SK-N-SH (cell line): ENCODE data around the gene SLC47A2. TPM values are rescaled to one million over a fixed set of nuclear protein-coding genes. Genes with fewer than 3 reads are reported as not detected.
"Not testable (repeated sequence)": the region's sequence is repeated elsewhere in the genome, so short reads cannot be mapped to it uniquely, and the experiment has no call there.

Source experiments
- CTCF ChIA-PET: fragments of 300-600, 350-600 bp; formaldehyde crosslinking; extraction: SDS; loops from one replicate; lab custom pipeline; 2021; lab: Yijun Ruan, JAX
- POLR2A ChIA-PET: fragments of 350-600 bp; sonication (Branson Sonifier 250); formaldehyde crosslinking; extraction: SDS; loops from one replicate; lab custom pipeline; 2020; ENCODE audit warnings: antibody characterized with exemption, inconsistent platforms; lab: Yijun Ruan, JAX
- DNase-seq: peaks from one replicate; pipeline ENCODE4 v3.0.0; 2012
- H2AFZ ChIP-seq: fragments of 200-600 bp; sonication (generic); 2 replicates; pipeline ENCODE4 v1.8.1; 2016; ENCODE audit warnings: antibody characterized with exemption, mild to moderate bottlenecking, low read depth
- H3F3A ChIP-seq: fragments of 200-600 bp; sonication (generic); replicated peaks from 2 replicates; pipeline ENCODE3; 2016; ENCODE audit warnings: antibody characterized with exemption, mild to moderate bottlenecking; ENCODE audit not compliant: insufficient read depth
- H3K27ac ChIP-seq, 2 experiments: fragments of 200-500 bp in 1 of 2; fragments of 200-600 bp in 1 of 2; sonication (Bioruptor generic) in 1 of 2; sonication (generic), shearing (Covaris generic) in 1 of 2; 2 replicates each; pipeline versions ENCODE4 v1.5.1 to v1.6.1; 2014 to 2016; ENCODE audit warnings: low read depth in 2 of 2, inconsistent platforms in 1 of 2, low read length in 1 of 2, mild to moderate bottlenecking in 1 of 2, mixed read lengths in 1 of 2
- H3K27me3 ChIP-seq: fragments of 200-600 bp; sonication (generic), shearing (Covaris generic); 2 replicates; pipeline ENCODE4 v1.6.1; 2016; ENCODE audit warnings: mixed run types; ENCODE audit not compliant: insufficient read depth
- H3K36me3 ChIP-seq, 2 experiments: fragments of 200-500 bp in 1 of 2; fragments of 200-600 bp in 1 of 2; sonication (Bioruptor generic) in 1 of 2; sonication (generic) in 1 of 2; replicated peaks in 1 of 2; 2 replicates each; pipeline versions ENCODE3 to v1.5.1; 2014 to 2016; ENCODE audit warnings: low read length in 1 of 2, mild to moderate bottlenecking in 1 of 2; ENCODE audit not compliant: insufficient read depth in 2 of 2, control insufficient read depth in 1 of 2
- H3K4me1 ChIP-seq, 2 experiments: fragments of 200-500 bp in 1 of 2; fragments of 200-600 bp in 1 of 2; sonication (Bioruptor generic) in 1 of 2; sonication (generic), shearing (Covaris generic) in 1 of 2; 2 replicates each; pipeline versions ENCODE4 v1.5.1 to v1.6.1; 2014 to 2016; ENCODE audit warnings: low read depth in 1 of 2, low read length in 1 of 2, mixed run types in 1 of 2; ENCODE audit not compliant: insufficient read depth in 2 of 2, control insufficient read depth in 1 of 2
- H3K4me2 ChIP-seq: fragments of 200-600 bp; sonication (generic), shearing (Covaris generic); 2 replicates; pipeline ENCODE4 v1.6.1; 2017; ENCODE audit warnings: mixed run types
- H3K4me3 ChIP-seq, 2 experiments: fragments of 200-500 bp in 1 of 2; fragments of 200-600 bp in 1 of 2; sonication (Bioruptor generic) in 1 of 2; sonication (generic), shearing (Covaris generic) in 1 of 2; 2 replicates each; pipeline versions ENCODE4 v1.5.1 to v1.8.1; 2014 to 2016; ENCODE audit warnings: low read depth in 2 of 2, inconsistent platforms in 1 of 2, low read length in 1 of 2, mild to moderate bottlenecking in 1 of 2, mixed read lengths in 1 of 2, moderate library complexity in 1 of 2
- H3K79me2 ChIP-seq: fragments of 200-600 bp; sonication (generic); 2 replicates; pipeline ENCODE4 v1.8.1; 2017; ENCODE audit warnings: mild to moderate bottlenecking; ENCODE audit not compliant: insufficient read depth
- H3K9ac ChIP-seq: fragments of 200-600 bp; sonication (generic); 2 replicates; pipeline ENCODE4 v1.6.1; 2017; ENCODE audit warnings: mixed run types
- H3K9me2 ChIP-seq: fragments of 200-600 bp; sonication (generic); 2 replicates; pipeline ENCODE4 v1.6.1; 2017; ENCODE audit warnings: mixed run types
- H3K9me3 ChIP-seq: fragments of 200-600 bp; sonication (generic); 2 replicates; pipeline ENCODE4 v1.6.1; 2017; ENCODE audit warnings: mixed run types, mild to moderate bottlenecking, moderate library complexity
- H4K20me1 ChIP-seq: fragments of 200-600 bp; sonication (generic); 2 replicates; pipeline ENCODE4 v1.6.1; 2017; ENCODE audit warnings: mild to moderate bottlenecking, mixed run types; ENCODE audit not compliant: insufficient read depth
- EZH2phosphoT487 ChIP-seq: fragments of 200-600 bp; sonication (generic); IDR thresholded peaks from 2 replicates; pipeline ENCODE4 v1.6.1; 2017; ENCODE audit warnings: low read depth, mixed run types, mild to moderate bottlenecking, antibody characterized with exemption, moderate library complexity, borderline replicate concordance
- FOSL2 ChIP-seq: IDR thresholded peaks from 2 replicates; pipeline ENCODE4 v1.4.0; 2012; ENCODE audit warnings: low read depth, mild to moderate bottlenecking, moderate library complexity, borderline replicate concordance
- GATA2 ChIP-seq: sonication (generic); formaldehyde crosslinking; IDR thresholded peaks from 2 replicates; pipeline ENCODE4 v1.5.0; 2020; ENCODE audit warnings: mild to moderate bottlenecking, missing genetic modification reagents
- IRF3 ChIP-seq: fragments of 150-350 bp; IDR thresholded peaks from 2 replicates; pipeline ENCODE4 v1.6.1; 2016; ENCODE audit warnings: mild to moderate bottlenecking, low read depth, low read length
- MEF2A ChIP-seq: IDR thresholded peaks from 2 replicates; pipeline ENCODE4 v1.4.0; 2012; ENCODE audit warnings: low read depth, borderline replicate concordance
- NRF1 ChIP-seq: IDR thresholded peaks from 2 replicates; pipeline ENCODE4 v1.6.1; 2012; ENCODE audit warnings: low read depth, mild to moderate bottlenecking, low read length
- RCOR1 ChIP-seq: fragments of 150-350 bp; IDR thresholded peaks from 2 replicates; pipeline ENCODE4 v1.6.1; 2017; ENCODE audit warnings: antibody characterized with exemption, low read length
- SIN3A ChIP-seq: IDR thresholded peaks from 2 replicates; pipeline ENCODE4 v1.6.1; 2012; ENCODE audit warnings: low read depth, mild to moderate bottlenecking, low read length, moderate library complexity, borderline replicate concordance
- TAF1 ChIP-seq: IDR thresholded peaks from 2 replicates; pipeline ENCODE4 v1.6.1; 2012; ENCODE audit warnings: low read depth, mild to moderate bottlenecking, low read length, moderate library complexity, borderline replicate concordance
- TEAD4 ChIP-seq: IDR thresholded peaks from 2 replicates; pipeline ENCODE4 v1.4.0; 2012; ENCODE audit warnings: mild to moderate bottlenecking, borderline replicate concordance; ENCODE audit not compliant: insufficient read depth
- WGBS: methylation state at CpG from one replicate; pipeline ENCODE4 v1.1.6; 2017; ENCODE audit warnings: low lambda C conversion rate; 5-methylcytosine and 5-hydroxymethylcytosine counted together
- polyA plus RNA-seq, 3 experiments: library from polyadenylated mRNA; depleted of rRNA; stranded (reverse); fragments of >200 nt; gene quantifications; 2 replicates each; pipeline ENCODE4 v1.2.3, GENCODE V29; 2012
- TF ChIP-seq, protein P1 (sequence below): IDR thresholded peaks from 2 replicates; pipeline ENCODE4 v1.4.0; 2012; ENCODE audit warnings: low read depth
- TF ChIP-seq, protein P2 (sequence below): fragments of 150-350 bp; IDR thresholded peaks from 2 replicates; pipeline ENCODE4 v1.6.1; 2017; ENCODE audit warnings: antibody characterized with exemption, low read length, low read depth, borderline replicate concordance
- TF ChIP-seq, protein P3 (sequence below): IDR thresholded peaks from 2 replicates; pipeline ENCODE4 v1.4.0; 2012; ENCODE audit warnings: low read depth, borderline replicate concordance
- TF ChIP-seq, protein P4 (sequence below): IDR thresholded peaks from 2 replicates; pipeline ENCODE4 v1.6.1; 2012; ENCODE audit warnings: mild to moderate bottlenecking, low read depth, low read length, moderate library complexity

SLC47A2 gene
- polyA plus RNA-seq, 1 of the 3 experiments (the other 2 are of a cell fraction) = not detected

DNA sequence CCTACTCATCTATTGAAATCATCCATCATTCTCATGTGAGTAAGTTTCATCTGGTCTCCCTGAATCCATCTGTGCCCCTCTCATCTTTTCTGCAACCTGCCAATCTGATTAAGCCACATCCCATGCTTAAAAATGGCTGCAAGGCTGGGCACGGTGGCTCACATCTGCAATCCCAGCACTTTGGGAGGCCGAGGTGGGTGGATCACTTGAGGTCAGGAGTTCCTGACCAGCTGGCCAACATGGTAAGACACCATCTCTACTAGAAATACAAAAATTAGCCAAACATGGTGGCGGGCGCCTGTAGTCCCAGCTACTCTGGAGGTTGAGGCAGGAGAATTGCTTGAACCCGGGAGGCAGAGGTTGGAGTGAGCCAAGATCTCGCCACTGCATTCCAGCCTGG, 47.6 kb upstream of the SLC47A2 start:
- not testable (repeated sequence) for H3K36me3 ChIP-seq, H3K4me3 ChIP-seq, H3F3A ChIP-seq, H4K20me1 ChIP-seq, H3K9me3 ChIP-seq, DNase-seq, H3K4me1 ChIP-seq, H2AFZ ChIP-seq, H3K27me3 ChIP-seq, H3K9me2 ChIP-seq, H3K27ac ChIP-seq, H3K9ac ChIP-seq, H3K79me2 ChIP-seq, H3K4me2 ChIP-seq
- 96% methylated on average over 6 of the region's 6 CpGs for WGBS
- ChIA-PET POLR2A (interaction anchor here (0.9 kb wide), 1 partner anchor 22 kb away, joined by 3 read pairs; no protein-coding TSS in a partner anchor), CTCF (interaction anchor here (1.1 to 8.8 kb wide), 9 partner anchors 15 to 401 kb away, joined by 3 to 292 read pairs (median 20); partner anchors contain the start of genes ALDH3A1 and B9D1)

DNA sequence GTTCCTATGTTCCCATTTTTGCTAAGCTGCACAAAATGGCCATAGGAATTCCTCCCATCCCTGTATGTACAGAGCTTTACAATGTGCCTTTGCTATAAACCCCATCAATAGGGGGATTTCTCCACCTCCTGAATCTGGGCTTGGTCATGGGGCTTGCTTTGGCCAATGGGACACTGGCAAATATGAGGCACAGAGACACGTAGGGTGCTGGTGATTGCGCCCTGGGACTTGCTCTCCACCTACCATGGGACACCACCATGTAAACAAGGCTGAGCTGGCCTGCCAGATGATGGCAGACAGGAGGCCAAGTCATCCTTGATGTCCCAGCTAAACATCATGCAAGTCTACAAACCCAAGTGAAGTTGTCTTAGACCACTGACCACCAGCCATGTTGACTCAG, 47.0 kb upstream of the SLC47A2 start:
- 100% methylated on average over 2 of the region's 2 CpGs for WGBS
- Histone ChIP-seq H3K9me3 (no peaks in the 10 kb centered on the region), H3K9me2 (no peaks in the 10 kb centered on the region), H3F3A (no peaks in the 10 kb centered on the region), H3K36me3 (no peaks in the 10 kb centered on the region), H3K79me2 (no peaks in the 10 kb centered on the region), H3K9ac (no peak overlapping the region), H3K4me2 (no peak overlapping the region), H2AFZ (no peak overlapping the region), H3K27ac (no peak overlapping the region), H4K20me1 (no peaks in the 10 kb centered on the region), H3K27me3 (no peaks in the 10 kb centered on the region), H3K4me1 (peaks cover 0 to 2% of the 10 kb centered on the region in 2 experiments; a peak in 1 of 4 replicates), H3K4me3 (no peak overlapping the region)
- CTCF ChIA-PET = interaction anchor here (0.8 to 8.8 kb wide), 21 partner anchors 9 to 401 kb away, joined by 3 to 292 read pairs (median 11); partner anchors contain the start of genes ALDH3A1, ALDH3A2 and B9D1
- DNase-seq = no peak
- TF ChIP-seq, protein P1, sequence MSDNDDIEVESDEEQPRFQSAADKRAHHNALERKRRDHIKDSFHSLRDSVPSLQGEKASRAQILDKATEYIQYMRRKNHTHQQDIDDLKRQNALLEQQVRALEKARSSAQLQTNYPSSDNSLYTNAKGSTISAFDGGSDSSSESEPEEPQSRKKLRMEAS = no peak
- TF ChIP-seq EZH2phosphoT487 (no peak), RCOR1 (no peak), MEF2A (no peak), TEAD4 (no peak), NRF1 (no peak), GATA2 (CRISPR knock-in tag) (no peak), SIN3A (no peak), FOSL2 (no peak), IRF3 (no peak), TAF1 (no peak)
- TF ChIP-seq, protein P2, sequence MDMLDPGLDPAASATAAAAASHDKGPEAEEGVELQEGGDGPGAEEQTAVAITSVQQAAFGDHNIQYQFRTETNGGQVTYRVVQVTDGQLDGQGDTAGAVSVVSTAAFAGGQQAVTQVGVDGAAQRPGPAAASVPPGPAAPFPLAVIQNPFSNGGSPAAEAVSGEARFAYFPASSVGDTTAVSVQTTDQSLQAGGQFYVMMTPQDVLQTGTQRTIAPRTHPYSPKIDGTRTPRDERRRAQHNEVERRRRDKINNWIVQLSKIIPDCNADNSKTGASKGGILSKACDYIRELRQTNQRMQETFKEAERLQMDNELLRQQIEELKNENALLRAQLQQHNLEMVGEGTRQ = no peak
- TF ChIP-seq, protein P3, sequence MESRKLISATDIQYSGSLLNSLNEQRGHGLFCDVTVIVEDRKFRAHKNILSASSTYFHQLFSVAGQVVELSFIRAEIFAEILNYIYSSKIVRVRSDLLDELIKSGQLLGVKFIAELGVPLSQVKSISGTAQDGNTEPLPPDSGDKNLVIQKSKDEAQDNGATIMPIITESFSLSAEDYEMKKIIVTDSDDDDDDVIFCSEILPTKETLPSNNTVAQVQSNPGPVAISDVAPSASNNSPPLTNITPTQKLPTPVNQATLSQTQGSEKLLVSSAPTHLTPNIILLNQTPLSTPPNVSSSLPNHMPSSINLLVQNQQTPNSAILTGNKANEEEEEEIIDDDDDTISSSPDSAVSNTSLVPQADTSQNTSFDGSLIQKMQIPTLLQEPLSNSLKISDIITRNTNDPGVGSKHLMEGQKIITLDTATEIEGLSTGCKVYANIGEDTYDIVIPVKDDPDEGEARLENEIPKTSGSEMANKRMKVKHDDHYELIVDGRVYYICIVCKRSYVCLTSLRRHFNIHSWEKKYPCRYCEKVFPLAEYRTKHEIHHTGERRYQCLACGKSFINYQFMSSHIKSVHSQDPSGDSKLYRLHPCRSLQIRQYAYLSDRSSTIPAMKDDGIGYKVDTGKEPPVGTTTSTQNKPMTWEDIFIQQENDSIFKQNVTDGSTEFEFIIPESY = no peak
- TF ChIP-seq, protein P4, sequence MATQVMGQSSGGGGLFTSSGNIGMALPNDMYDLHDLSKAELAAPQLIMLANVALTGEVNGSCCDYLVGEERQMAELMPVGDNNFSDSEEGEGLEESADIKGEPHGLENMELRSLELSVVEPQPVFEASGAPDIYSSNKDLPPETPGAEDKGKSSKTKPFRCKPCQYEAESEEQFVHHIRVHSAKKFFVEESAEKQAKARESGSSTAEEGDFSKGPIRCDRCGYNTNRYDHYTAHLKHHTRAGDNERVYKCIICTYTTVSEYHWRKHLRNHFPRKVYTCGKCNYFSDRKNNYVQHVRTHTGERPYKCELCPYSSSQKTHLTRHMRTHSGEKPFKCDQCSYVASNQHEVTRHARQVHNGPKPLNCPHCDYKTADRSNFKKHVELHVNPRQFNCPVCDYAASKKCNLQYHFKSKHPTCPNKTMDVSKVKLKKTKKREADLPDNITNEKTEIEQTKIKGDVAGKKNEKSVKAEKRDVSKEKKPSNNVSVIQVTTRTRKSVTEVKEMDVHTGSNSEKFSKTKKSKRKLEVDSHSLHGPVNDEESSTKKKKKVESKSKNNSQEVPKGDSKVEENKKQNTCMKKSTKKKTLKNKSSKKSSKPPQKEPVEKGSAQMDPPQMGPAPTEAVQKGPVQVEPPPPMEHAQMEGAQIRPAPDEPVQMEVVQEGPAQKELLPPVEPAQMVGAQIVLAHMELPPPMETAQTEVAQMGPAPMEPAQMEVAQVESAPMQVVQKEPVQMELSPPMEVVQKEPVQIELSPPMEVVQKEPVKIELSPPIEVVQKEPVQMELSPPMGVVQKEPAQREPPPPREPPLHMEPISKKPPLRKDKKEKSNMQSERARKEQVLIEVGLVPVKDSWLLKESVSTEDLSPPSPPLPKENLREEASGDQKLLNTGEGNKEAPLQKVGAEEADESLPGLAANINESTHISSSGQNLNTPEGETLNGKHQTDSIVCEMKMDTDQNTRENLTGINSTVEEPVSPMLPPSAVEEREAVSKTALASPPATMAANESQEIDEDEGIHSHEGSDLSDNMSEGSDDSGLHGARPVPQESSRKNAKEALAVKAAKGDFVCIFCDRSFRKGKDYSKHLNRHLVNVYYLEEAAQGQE = no peak
- POLR2A ChIA-PET = interaction anchor here (1.2 kb wide), 1 partner anchor 115 kb away, joined by 12 read pairs; the partner anchor contains the start of gene ALDH3A2
